NCI-H146 treated with DMSO at 0.1 percent for 48 hours (cell line): Measurements from ENCODE around the gene SLC2A1.

ENCODE experiments used
- DNase-seq: peaks from one replicate; lab custom pipeline; 2025; ENCODE audit not compliant: unreplicated experiment; lab: John Stamatoyannopoulos, UW

The SLC2A1 gene

DNA sequence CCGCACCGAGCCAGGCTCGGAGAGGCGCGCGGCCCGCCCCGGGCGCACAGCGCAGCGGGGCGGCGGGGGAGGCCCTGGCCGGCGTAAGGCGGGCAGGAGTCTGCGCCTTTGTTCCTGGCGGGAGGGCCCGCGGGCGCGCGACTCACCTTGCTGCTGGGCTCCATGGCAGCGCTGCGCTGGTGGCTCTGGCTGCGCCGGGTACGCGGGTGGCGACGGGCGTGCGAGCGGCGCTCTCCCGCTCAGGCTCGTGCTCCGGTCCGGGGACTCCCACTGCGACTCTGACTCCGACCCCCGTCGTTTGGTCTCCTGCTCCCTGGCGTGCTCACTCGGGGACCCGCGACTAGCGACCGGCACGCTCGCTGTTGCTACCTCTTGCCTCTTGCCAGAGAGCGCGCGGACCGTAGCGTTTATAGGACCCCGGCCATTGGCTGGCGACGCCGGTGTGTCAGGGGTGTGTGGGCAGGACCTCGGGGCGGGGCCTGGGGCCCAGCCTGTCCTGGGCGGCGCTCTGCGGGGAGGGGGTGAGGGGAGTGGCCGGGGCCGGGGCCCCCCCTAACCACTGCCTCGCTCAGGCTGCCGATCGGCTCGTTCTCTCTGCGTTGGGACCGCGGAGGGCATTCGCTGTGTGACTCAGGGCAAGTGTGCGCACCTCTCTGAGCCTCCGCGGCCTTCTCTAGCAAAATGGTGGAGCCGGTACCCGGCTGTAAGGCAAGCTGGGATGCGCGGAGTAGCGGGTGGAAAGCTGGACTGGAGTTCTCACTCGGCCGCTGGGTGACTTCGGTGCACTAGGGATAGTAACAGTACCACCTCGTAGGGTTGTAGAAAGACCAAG lies at the start of gene SLC2A1:
SLC2A1 (minus strand) TSS at position 381 of the 832 bp plus-strand sequence; CDS start at position 164, 217 bp downstream.
- peak; percentile 77 for DNase-seq

DNA sequence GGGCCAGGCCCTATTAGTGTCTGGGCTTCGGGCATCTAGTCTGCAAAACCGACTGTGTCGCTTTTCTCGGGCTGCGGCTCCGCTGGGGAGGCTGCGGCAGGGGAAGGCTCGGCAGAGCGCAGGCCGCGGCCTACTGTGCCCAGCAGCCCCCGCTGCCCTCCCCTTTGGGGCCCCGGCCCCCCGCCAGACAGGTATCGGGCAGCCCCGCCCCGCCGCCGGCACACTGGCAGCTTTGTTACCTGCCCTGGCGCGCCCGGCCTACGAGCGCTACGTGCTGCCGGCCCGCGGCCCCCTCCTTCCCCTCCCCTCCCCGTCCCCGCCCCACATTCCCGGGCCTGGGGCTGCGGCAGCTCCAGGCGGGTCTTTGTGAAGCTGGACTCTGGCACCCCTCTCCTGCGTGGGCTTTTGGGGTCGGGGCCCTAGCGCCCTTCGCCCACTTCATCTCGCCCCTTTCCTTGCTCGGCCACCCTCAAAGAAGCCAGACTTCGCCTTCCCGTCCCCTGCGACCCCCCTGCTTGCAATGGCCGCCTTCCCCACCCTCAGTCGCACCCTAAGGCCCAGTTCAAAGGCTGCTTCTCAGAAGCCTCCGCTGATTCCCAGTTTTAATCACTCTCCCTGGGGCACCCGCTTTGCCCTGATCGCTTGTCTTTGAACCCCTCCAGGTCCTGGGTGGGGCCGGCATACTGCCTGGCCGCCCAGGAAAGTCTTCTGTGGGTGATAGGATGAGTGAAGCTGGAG lies 48.9 kb upstream of the SLC2A1 start:
- no peak for DNase-seq

DNA sequence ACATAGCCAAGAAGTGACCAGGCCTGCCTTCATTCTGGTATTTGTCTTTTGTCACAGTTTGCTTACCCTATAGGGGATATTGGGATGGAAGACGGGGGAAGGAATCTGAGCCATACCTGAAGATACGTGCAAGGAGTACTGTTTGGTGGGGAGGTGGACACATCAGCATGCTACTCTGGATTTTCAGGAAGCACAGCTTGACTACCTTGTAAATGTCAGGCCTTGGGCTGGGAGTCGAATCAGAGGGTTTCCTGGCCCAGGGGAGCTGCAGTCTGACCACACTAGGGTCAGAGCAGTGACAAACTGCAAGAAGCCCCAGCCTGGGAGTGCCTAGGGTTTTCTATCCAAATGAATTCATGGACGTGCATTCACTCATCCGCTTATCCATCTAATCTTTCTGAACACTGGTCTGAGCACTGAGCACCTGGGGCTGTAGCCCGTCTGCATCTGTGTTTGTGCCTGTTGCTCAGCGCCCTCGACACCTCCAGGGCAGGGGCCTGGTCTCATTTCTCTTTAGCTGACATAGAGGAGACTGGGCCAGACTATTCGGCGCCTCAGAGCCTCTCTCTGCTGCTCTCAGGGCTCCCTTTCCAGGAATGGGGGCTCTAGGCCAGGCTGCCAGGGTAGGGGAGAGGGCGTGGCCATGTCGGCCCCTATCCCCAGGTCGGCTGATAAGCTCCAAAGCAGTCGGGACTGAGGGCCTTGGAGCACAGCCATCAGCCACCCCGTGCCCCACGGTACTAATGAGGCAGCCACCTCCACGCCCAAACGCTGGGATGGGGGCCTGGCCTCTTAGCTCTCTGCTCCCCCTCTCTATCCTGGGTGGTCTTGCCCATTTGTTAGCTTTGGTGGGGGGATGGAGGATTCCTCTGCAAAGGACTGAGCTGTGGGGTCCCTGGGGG lies 47.0 kb upstream of the SLC2A1 start:
- no peak for DNase-seq

DNA sequence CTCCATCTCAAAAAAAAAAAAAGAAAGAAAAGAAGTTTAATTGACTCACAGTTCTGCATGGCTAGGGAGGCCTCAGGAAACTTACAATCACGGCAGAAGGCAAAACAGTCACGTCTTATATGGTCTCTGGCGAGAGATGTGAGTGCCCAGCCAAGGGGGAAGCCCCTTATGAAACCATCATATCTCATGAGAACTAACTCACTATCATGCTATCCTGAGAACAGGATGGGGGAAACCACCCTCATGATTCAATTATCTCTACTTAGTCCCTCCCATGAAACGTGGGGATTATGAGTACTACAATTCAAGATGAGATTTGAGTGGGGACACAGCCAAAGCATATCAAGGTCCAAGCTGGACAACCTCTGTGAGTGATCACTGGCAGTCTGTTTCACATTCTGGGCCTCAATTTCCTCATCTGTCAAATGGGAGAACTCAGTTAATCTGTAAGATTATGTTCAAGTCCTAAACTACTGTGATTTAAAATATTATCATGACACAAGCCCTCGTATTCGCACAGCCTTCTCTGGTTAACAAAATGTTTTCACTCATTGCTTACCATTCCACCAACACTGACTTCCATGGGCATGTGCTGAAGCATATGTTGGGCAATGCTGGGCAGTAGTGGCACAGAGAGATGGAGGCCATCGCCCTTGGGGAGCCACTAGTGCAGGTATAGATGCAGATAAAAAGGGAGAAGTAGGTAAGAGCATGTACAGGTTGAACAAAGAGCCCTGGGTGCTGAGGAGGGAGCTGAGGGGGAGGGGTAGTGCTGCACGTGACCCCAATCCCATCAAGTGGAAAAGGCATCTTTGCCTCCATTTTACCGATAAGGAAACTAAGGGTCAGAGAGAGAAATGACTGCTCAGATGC lies 46.2 kb upstream of the SLC2A1 start:
- DNase-seq = no peak

DNA sequence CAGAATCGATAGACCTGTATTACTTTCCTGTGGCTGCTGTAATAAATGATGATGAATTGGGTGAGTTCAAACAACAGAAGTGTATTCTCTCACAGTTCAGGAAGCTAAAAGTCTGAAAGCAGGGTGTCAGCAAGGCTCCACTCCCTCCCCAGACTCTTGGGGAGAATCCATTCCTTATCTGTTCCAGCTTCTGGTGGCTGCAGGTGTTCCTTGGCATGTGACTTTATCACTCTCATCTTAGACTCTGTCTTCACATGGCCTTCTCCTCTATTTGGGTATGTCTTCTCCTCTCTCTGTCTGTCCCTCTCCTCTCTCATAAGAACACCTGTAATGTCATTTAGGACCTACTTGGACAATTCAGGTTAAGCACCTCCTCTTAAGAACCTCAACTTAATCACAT lies 44.1 kb upstream of the SLC2A1 start:
- no peak for DNase-seq

DNA sequence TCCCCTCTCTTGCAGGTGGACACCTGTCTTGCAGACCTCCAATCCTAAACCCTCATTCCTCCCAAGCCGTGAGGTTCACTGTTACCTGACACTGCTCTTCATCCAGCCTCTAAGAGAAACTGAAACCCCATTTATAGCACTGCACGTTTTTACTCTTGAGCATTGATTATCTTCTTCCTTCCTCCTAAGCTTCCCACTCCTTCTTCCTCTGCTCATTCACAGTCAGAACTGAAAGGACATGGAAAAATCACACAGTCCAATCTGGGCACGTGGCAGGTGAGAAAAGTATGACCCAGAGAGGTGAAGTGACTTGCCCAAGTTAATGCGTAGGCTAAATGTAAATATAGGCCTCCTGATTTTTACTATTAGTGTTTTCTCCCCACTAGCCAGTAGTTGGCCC lies 43.4 kb upstream of the SLC2A1 start:
- no peak for DNase-seq

DNA sequence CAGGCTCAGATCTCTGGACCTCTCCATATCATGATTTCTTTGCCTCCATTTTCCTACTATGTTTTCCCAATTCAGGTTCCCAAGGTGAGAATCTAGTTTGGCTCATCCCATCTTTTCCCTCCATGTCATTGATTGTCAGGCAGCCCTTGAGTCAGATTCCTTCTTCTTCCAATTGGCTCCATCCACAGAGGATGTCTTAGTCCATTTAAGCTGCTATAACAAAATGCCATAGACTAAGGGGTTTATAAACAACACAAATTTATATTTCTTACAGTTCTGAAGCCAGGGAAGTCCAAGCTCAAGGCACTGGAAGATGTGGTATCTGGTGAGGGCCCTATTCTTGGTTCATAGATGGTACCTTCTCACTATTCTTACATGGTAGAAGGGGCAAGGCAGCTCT lies 42.8 kb upstream of the SLC2A1 start:
- DNase-seq = no peak

DNA sequence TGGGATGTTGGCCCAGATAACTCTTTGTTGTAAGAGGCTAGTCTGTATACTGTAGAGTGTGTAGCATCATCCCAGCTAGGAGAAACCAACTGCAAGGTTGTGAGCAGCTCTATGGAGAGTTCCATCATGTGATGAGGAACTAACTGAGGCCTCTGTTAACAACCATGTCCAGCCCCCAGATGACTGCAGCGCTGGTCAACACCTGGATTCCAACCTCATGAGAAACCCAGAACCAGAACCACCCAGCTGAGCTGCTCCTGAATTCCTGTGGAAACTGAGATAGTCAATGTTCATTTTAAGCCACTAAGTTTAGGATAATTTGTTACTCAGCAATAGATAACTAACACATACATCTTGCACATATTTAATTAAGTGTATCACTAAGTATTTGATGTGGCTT lies 41.6 kb upstream of the SLC2A1 start:
- no peak for DNase-seq

DNA sequence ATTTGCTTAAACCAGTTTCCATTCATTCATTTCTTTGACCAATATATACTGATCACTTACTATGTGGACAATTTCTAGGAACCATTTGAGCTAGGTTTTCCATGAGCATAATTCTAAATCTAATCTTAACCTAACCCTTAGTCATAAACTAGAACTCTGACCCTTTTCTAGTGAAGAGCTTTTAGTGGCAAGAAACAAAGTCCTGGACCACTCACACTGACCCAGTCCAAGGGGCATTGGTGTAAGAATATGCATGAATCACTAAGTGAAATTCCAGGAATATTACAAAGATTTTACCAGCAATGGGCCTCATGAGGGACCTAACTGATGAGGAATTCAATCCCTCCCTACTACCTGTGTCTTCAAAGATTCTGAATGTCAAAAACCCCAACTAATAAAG lies 40.6 kb upstream of the SLC2A1 start:
- DNase-seq = no peak

DNA sequence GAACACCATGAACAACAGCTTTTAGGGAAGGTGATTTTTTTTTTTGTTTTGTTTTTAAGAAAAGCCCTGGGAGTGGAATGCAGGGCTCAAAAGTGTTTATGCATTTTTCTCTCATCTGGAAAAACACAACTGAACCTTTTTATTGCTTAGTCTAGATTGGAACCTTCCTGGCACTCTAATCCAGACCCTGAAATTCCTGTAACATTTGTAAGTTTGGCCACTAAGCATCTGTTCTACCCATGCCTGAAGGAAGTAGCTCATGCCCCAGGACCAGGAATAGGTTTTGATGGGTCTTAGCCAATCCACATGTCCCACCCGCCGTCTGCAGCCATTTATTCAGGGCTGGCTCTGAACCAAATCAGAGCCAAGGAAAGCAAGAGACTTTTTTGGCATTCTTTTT lies 39.7 kb upstream of the SLC2A1 start:
- DNase-seq = no peak

DNA sequence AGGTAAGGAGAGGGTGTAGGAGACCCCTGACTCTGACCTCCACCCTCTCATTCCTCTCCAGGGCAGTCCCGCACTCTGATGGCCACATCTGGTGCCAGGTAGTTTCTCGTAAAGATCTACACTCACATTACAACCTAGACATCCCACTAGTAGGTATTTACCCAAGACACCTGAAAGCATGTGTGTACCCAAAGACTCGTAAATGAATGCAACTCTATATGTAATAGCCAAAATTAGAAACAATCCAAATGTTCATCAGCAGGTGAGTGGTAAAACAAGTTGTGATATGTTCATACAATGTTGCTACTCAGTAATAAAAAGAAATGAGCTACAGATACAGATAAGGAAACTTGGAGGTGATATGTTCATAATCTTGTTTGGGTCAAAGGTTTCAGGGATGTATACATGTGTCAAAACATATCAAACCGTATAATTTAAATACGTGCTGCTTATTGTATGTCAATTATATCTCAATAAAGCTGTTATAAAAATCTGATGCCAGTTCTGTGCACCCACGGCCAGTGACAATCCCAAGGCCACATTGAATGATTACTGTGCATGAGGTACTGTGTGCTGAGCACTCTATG lies 37.8 kb upstream of the SLC2A1 start:
- DNase-seq = no peak

DNA sequence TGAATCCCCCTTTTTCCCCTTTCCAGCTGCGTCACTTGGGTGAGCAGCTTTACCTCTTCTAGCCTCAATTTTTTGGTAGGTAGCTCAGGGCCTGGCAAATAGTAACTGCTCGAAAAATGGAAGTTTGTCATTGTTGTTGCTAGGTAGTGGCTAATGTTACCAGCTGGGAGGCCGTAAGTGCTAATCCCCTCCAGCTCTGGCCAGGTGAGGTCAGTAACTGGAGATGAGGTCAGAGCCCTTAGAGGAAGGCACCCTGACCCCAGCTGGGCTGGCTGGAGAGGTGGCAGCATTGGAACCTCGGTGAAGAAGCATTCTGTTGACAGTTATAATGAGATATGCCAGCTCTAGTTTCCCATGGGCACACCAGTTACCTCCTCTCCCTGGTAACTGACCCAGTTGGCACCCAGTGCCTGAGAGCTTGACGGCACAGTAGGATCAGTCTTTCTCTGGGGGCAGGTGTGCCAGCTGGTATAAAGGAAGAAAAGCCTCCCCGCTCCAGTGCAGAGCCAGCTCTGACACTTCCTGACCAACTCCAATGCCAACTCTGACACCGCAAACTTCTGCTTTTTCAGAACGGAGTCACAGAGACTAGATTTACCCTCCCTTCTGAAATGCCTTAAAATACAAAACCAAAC lies 35.0 kb upstream of the SLC2A1 start:
- no peak for DNase-seq

DNA sequence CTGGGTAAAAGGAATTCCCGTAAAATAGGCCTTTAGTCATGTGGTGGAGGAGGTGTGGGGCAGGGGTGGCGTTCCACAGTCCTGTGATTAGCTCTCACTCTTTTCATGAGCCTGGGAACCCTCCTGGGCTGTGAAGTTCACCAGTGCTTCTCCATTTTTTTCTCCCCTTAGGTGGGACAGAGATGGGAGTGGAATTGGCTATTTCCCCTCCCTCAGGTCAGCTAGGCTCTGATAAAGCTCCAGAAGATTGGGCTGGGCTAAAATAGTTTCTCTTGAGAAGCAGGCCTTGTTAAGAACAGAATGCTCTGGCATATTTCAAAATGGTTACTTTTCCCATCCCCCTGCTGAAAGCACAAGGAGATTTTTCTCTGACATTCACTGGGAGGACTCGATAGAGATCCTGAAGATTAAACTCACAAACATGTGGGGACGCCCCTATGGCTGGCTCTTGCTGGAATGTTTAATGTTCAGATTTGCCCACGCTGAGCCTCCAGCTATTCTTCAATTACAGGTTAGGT lies 33.4 kb upstream of the SLC2A1 start:
- no peak for DNase-seq

DNA sequence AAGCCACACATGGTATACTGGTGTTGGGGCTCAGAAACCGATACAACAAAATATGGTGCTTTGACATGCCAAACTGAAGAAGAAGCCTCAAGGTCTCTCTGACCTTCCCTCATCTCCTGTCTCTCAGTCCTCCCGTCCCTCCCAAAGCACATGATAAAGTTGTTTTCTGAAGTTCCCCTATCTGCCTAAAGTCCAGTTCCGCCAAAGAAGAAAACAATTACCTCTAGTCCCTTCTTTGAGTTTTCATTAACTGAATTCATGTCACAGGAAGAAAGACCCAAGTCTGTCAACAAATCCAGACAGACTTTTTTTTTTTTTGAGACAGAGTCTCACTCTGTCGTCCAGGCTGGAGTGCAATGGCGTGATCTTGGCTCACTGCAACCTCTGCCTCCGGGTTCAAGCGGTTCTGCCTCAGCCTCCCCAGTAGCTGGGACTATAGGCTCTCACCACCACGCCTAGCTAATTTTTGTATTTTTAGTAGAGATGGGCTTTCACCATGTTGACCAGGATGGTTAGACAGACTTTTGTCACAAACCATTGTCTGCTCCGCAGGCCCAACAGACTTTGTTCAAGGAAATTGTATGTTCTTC lies 32.2 kb upstream of the SLC2A1 start:
- no peak for DNase-seq

DNA sequence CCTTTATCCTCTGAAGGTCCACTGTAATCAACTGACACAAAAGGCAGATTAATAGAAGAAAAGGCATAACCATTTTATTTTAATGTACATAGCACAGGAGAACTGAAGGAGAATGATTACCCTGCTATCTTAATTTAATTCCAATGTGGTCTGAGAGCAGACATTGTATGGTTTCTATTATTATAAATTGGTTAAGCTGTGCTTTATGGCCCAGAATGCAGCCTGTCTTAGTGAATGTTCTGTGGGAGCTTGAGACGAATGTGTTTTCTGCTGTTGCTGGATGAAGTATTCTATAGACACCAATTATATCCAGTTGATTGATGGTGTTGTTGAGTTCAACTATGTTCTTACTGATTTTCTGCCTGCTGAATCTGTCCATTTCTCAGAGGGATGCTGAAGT lies 25.0 kb upstream of the SLC2A1 start:
- DNase-seq = no peak

DNA sequence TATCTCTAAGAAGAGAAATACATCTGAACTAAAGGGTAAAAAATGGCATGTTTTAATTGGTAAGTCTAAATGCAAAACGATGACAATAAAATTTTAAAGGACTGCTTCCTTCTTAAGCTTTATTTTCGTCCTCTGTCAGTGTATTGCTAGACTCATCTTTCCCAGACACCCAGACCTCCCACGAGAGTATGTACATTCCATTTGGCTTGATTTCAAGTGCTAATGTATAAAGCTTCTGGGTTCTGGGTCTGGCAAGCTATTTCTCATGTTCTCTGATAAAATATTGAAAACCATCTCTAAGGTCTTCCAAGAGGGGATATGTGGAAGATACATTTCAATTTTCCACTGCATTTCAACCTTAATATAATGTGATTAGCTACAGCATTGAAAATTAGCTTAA lies 24.6 kb upstream of the SLC2A1 start:
- DNase-seq = no peak

DNA sequence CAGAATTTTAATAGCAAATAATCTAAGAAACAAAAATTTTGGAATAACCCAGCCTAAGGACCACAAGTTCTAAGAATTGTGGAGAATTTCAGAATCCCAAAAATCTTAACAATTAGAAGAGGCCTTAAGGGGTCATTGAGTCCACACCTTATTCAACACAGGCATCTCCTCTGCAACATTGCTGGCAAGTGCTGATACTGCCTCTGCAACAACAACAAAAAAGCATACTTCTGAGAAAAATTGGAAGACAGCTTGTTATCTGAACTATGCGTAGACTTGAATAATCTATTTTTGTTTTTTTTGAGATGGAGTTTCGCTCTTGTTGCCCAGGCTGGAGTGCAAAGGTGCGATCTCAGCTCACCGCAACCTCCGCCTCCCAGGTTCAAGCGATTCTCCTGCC lies 24.0 kb upstream of the SLC2A1 start:
- no peak for DNase-seq

DNA sequence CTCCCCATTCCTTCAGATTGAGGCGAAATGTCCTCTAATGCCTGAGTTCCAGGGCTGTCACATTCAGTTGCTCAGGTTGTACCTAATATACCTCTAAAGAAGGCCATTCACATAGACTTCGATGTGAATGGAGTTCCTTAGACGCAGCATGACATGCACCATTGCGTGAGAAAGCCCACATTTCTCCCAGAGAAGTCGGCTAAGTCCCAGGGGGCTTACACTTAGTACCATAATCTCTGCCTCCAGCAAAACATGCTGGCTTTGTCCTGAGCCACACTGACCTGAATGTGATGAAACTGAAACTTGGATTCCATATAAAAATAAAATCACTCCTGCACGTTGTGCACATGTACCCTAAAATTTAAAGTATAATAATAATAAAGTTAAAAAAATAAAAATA lies 23.2 kb upstream of the SLC2A1 start:
- DNase-seq = no peak

DNA sequence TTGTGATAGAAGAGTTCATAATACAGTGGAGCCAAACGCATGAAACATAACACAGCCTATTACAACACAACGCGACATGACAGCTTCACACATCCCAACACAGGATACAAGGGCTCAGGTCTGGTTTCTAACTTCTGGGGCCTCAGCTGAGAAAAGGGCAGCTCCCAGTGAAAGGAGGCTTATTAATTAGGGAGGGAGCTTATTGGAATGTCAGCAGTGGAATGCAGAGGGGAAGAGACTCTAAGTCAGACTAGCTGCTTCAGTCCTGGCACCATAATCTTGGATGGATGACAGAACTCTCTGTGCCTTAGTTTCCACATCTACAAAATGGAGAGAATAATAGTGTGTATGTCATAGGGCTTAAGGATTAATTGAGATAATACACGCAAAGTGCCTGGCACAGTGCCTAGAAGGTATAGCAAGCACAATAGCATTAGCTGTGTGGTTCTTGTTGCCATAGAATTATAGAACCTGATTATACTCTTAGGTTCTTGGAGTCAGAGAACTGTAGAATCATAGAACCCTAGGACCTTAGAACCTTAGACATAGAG lies 22.7 kb upstream of the SLC2A1 start:
- no peak for DNase-seq
